Measurements from ENCODE around the gene ARID1B. TPM values are rescaled to one million over a fixed set of nuclear protein-coding genes. Genes with fewer than 3 reads are reported as not detected.

ARID1B gene
- total RNA-seq, 1 experiment from 2014 or later: 60.3 TPM

- DNase-seq (ENCODE audit: low spot score) (no peak), ATAC-seq (no peak)
- CTCF ChIA-PET: interaction anchor here (1.0 to 1.7 kb wide), 6 partner anchors 13 to 99 kb away, joined by 3 to 15 read pairs (median 6); no protein-coding TSS in a partner anchor
- POLR2A ChIA-PET: no interaction called here
- Mint-ChIP-seq H3K27me3 (ENCODE audit: low read depth) (no peaks in the 10 kb centered on the region), H3K36me3 (peaks cover 20% of the 10 kb centered on the region), H3K4me3 (no peak overlapping the region), H3K9me3 (no peaks in the 10 kb centered on the region), H3K4me1 (peaks cover 23% of the 10 kb centered on the region), H3K27ac (peak overlapping the region; percentile 72; the same call in 1 of the 2 replicates)
- TF ChIP-seq ZBTB21 (CRISPR knock-in tag; IDR thresholded peaks at IDR 0.05; ENCODE audit: borderline replicate concordance) (no peak), ATF2 (CRISPR knock-in tag; IDR thresholded peaks at IDR 0.05; ENCODE audit: borderline replicate concordance, low read depth) (no peak), FOXK1 (CRISPR knock-in tag; IDR thresholded peaks at IDR 0.05) (no peak), PRDM15 (CRISPR knock-in tag; IDR thresholded peaks at IDR 0.05) (no peak), NR3C1 (CRISPR knock-in tag; conservative IDR thresholded peaks at IDR 0.05; ENCODE audit: low read depth) (no peak), ZNF232 (CRISPR knock-in tag; IDR thresholded peaks at IDR 0.05) (no peak), PRRX2 (CRISPR knock-in tag; IDR thresholded peaks at IDR 0.05) (no peak), ELF4 (CRISPR knock-in tag; IDR thresholded peaks at IDR 0.05; ENCODE audit: low read depth) (no peak), CREM (CRISPR knock-in tag; IDR thresholded peaks at IDR 0.05) (no peak), MAX (CRISPR knock-in tag; IDR thresholded peaks at IDR 0.05) (no peak), FOXP1 (CRISPR knock-in tag; IDR thresholded peaks at IDR 0.05; ENCODE audit: borderline replicate concordance) (no peak), MYBL2 (CRISPR knock-in tag; IDR thresholded peaks at IDR 0.05) (no peak), ZNF396 (CRISPR knock-in tag; IDR thresholded peaks at IDR 0.05; ENCODE audit: borderline replicate concordance) (no peak), HMGA2 (CRISPR knock-in tag; IDR thresholded peaks at IDR 0.05) (no peak), ZNF219 (CRISPR knock-in tag; IDR thresholded peaks at IDR 0.05; ENCODE audit: borderline replicate concordance) (no peak)
Measured at GRCh38 chr6:157185171-157185570, 408.0 kb downstream of the ARID1B start.

GRCh38 chr6:157185986-157186385 is 408.8 kb downstream of the ARID1B start:
- peaks cover 23% of the 10 kb centered on the region for H3K4me1 Mint-ChIP-seq
- H3K36me3 Mint-ChIP-seq: peaks cover 27% of the 10 kb centered on the region
- CTCF ChIA-PET: interaction anchor here (1.0 to 1.6 kb wide), 2 partner anchors 29 to 306 kb away, joined by 3 read pairs; no protein-coding TSS in a partner anchor
- H3K27ac Mint-ChIP-seq: no peak overlapping the region
- POLR2A ChIA-PET: no interaction called here
- H3K4me3 Mint-ChIP-seq: no peak overlapping the region
- ATAC-seq: no peak
- H3K9me3 Mint-ChIP-seq: no peaks in the 10 kb centered on the region
- H3K27me3 Mint-ChIP-seq (ENCODE audit: low read depth): no peaks in the 10 kb centered on the region
- DNase-seq (ENCODE audit: low spot score): no peak
- TF ChIP-seq ATF2 (CRISPR knock-in tag; IDR thresholded peaks at IDR 0.05; ENCODE audit: borderline replicate concordance, low read depth) (no peak), SMAD4 (CRISPR knock-in tag; IDR thresholded peaks at IDR 0.05) (no peak)

GRCh38 chr6:157186785-157187181 is 409.6 kb downstream of the ARID1B start:
- no peaks in the 10 kb centered on the region for H3K27me3 Mint-ChIP-seq (ENCODE audit: low read depth)
- CTCF ChIA-PET: interaction anchor here (0.9 to 1.6 kb wide), 4 partner anchors 28 to 307 kb away, joined by 3 to 5 read pairs (median 4); no protein-coding TSS in a partner anchor
- no peaks in the 10 kb centered on the region for H3K9me3 Mint-ChIP-seq
- H3K27ac Mint-ChIP-seq: no peak overlapping the region
- peaks cover 32% of the 10 kb centered on the region for H3K36me3 Mint-ChIP-seq
- H3K4me3 Mint-ChIP-seq: no peak overlapping the region
- ATAC-seq (no peak), DNase-seq (ENCODE audit: low spot score) (no peak)
- POLR2A ChIA-PET: no interaction called here
- H3K4me1 Mint-ChIP-seq: peaks cover 23% of the 10 kb centered on the region
- TF ChIP-seq FOXP4 (CRISPR knock-in tag; IDR thresholded peaks at IDR 0.05): no peak
- TF ChIP-seq NFYB (CRISPR knock-in tag; conservative IDR thresholded peaks at IDR 0.05; ENCODE audit: low read depth): no peak
- no peak for TF ChIP-seq SP1 (CRISPR knock-in tag; conservative IDR thresholded peaks at IDR 0.05)
- TF ChIP-seq ZNF425 (CRISPR knock-in tag; conservative IDR thresholded peaks at IDR 0.05): no peak
- TF ChIP-seq MLX (CRISPR knock-in tag; IDR thresholded peaks at IDR 0.05): no peak
